Measurements from ENCODE around the gene C11orf52. TPM values are rescaled to one million over a fixed set of nuclear protein-coding genes. Genes with fewer than 3 reads are reported as not detected.

C11orf52 gene
- total and polyA plus RNA-seq, 2 of the 13 experiments (the other 11 are each of a cell fraction or from before 2014, with no cell fraction given): 7.4 to 11.0 TPM

DNA sequence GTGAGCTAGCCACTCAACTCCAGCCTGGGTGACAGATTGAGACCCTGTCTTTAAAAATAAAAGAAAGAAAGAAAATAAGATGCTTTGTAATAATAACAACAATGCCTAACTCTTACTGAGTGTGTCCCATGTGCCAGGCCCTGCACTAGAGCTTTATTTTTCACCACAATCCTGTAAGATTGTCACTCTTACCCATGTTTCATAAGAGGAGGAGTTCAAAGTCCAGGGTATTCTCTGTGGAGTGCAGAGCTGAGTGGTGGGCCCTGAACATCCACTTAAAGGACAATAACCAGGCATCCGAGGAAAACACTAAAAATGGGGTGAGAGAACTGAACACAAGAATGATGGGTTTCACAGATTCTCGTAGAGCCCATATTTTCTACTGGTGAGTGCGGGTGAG is 925 bp upstream of the C11orf52 start (continued):
- TF ChIP-seq, protein P1, sequence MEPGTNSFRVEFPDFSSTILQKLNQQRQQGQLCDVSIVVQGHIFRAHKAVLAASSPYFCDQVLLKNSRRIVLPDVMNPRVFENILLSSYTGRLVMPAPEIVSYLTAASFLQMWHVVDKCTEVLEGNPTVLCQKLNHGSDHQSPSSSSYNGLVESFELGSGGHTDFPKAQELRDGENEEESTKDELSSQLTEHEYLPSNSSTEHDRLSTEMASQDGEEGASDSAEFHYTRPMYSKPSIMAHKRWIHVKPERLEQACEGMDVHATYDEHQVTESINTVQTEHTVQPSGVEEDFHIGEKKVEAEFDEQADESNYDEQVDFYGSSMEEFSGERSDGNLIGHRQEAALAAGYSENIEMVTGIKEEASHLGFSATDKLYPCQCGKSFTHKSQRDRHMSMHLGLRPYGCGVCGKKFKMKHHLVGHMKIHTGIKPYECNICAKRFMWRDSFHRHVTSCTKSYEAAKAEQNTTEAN (CRISPR knock-in tag; conservative IDR thresholded peaks at IDR 0.05): peak; percentile 77
- TF ChIP-seq STAT5B (CRISPR knock-in tag; IDR thresholded peaks at IDR 0.05) (no peak), NFIC (IDR thresholded peaks at IDR 0.05; ENCODE audit: low read length) (no peak), ZNF839 (CRISPR knock-in tag; IDR thresholded peaks at IDR 0.05; ENCODE audit: borderline replicate concordance) (no peak), TCF7 (IDR thresholded peaks at IDR 0.05; ENCODE audit: low read depth) (no peak), PITX1 (CRISPR knock-in tag; IDR thresholded peaks at IDR 0.05) (no peak), EZH2 (conservative IDR thresholded peaks at IDR 0.05; ENCODE audit: low read depth, low read length) (no peak), ZNF567 (CRISPR knock-in tag; IDR thresholded peaks at IDR 0.05; ENCODE audit: borderline replicate concordance) (no peak), CHCHD3 (CRISPR knock-in tag; IDR thresholded peaks at IDR 0.05) (no peak), MEF2D (CRISPR knock-in tag; IDR thresholded peaks at IDR 0.05) (0 out of 2 replicates have a peak, but pooled peaks have one; percentile 18), SOX13 (IDR thresholded peaks at IDR 0.05) (no peak), SOX13 (CRISPR knock-in tag; conservative IDR thresholded peaks at IDR 0.05 in 1 of 2, IDR thresholded peaks at IDR 0.05 in 1 of 2) (peak in 1 of 2 experiments; percentile 23; a peak in 1 of 4 replicates), ZFP62 (CRISPR knock-in tag; IDR thresholded peaks at IDR 0.05) (no peak), ZNF30 (CRISPR knock-in tag; IDR thresholded peaks at IDR 0.05) (no peak)
- TF ChIP-seq, protein P2, sequence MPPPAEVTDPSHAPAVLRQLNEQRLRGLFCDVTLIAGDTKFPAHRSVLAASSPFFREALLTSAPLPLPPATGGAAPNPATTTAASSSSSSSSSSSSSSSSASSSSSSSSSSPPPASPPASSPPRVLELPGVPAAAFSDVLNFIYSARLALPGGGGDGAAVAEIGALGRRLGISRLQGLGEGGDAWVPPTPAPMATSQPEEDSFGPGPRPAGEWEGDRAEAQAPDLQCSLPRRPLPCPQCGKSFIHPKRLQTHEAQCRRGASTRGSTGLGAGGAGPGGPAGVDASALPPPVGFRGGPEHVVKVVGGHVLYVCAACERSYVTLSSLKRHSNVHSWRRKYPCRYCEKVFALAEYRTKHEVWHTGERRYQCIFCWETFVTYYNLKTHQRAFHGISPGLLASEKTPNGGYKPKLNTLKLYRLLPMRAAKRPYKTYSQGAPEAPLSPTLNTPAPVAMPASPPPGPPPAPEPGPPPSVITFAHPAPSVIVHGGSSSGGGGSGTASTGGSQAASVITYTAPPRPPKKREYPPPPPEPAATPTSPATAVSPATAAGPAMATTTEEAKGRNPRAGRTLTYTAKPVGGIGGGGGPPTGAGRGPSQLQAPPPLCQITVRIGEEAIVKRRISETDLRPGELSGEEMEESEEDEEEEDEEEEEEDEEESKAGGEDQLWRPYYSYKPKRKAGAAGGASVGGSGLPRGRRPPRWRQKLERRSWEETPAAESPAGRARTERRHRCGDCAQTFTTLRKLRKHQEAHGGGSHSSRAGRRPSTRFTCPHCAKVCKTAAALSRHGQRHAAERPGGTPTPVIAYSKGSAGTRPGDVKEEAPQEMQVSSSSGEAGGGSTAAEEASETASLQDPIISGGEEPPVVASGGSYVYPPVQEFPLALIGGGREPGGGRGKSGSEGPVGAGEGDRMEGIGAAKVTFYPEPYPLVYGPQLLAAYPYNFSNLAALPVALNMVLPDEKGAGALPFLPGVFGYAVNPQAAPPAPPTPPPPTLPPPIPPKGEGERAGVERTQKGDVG (CRISPR knock-in tag; IDR thresholded peaks at IDR 0.05; ENCODE audit: borderline replicate concordance): no peak
- TF ChIP-seq, protein P3, sequence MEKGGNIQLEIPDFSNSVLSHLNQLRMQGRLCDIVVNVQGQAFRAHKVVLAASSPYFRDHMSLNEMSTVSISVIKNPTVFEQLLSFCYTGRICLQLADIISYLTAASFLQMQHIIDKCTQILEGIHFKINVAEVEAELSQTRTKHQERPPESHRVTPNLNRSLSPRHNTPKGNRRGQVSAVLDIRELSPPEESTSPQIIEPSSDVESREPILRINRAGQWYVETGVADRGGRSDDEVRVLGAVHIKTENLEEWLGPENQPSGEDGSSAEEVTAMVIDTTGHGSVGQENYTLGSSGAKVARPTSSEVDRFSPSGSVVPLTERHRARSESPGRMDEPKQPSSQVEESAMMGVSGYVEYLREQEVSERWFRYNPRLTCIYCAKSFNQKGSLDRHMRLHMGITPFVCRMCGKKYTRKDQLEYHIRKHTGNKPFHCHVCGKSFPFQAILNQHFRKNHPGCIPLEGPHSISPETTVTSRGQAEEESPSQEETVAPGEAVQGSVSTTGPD (CRISPR knock-in tag; IDR thresholded peaks at IDR 0.05): no peak
- TF ChIP-seq, protein P4, sequence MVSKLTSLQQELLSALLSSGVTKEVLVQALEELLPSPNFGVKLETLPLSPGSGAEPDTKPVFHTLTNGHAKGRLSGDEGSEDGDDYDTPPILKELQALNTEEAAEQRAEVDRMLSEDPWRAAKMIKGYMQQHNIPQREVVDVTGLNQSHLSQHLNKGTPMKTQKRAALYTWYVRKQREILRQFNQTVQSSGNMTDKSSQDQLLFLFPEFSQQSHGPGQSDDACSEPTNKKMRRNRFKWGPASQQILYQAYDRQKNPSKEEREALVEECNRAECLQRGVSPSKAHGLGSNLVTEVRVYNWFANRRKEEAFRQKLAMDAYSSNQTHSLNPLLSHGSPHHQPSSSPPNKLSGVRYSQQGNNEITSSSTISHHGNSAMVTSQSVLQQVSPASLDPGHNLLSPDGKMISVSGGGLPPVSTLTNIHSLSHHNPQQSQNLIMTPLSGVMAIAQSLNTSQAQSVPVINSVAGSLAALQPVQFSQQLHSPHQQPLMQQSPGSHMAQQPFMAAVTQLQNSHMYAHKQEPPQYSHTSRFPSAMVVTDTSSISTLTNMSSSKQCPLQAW (CRISPR knock-in tag; IDR thresholded peaks at IDR 0.05): 0 out of 2 replicates have a peak, but pooled peaks have one; percentile 49
- TF ChIP-seq, protein P5, sequence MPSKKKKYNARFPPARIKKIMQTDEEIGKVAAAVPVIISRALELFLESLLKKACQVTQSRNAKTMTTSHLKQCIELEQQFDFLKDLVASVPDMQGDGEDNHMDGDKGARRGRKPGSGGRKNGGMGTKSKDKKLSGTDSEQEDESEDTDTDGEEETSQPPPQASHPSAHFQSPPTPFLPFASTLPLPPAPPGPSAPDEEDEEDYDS (CRISPR knock-in tag; IDR thresholded peaks at IDR 0.05): no peak
- TF ChIP-seq, protein P6, sequence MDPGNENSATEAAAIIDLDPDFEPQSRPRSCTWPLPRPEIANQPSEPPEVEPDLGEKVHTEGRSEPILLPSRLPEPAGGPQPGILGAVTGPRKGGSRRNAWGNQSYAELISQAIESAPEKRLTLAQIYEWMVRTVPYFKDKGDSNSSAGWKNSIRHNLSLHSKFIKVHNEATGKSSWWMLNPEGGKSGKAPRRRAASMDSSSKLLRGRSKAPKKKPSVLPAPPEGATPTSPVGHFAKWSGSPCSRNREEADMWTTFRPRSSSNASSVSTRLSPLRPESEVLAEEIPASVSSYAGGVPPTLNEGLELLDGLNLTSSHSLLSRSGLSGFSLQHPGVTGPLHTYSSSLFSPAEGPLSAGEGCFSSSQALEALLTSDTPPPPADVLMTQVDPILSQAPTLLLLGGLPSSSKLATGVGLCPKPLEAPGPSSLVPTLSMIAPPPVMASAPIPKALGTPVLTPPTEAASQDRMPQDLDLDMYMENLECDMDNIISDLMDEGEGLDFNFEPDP (CRISPR knock-in tag; conservative IDR thresholded peaks at IDR 0.05): no peak
- TF ChIP-seq, protein P7, sequence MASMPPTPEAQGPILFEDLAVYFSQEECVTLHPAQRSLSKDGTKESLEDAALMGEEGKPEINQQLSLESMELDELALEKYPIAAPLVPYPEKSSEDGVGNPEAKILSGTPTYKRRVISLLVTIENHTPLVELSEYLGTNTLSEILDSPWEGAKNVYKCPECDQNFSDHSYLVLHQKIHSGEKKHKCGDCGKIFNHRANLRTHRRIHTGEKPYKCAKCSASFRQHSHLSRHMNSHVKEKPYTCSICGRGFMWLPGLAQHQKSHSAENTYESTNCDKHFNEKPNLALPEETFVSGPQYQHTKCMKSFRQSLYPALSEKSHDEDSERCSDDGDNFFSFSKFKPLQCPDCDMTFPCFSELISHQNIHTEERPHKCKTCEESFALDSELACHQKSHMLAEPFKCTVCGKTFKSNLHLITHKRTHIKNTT (CRISPR knock-in tag; IDR thresholded peaks at IDR 0.05): no peak
